Keratinocyte (primary cell): ENCODE measurements around the gene HS1BP3. TPM values are rescaled to one million over a fixed set of nuclear protein-coding genes. Genes with fewer than 3 reads are reported as not detected.
A peak's percentile ranks its signal among the peaks of the same experiment; 100 is the strongest.

Experiments
- DNase-seq: peaks from one replicate; pipeline ENCODE4 v3.0.0-alpha.2; 2011; ENCODE audit warnings: low read depth, missing footprints, low spot score
- FAIRE-seq: peaks from 2 replicates; lab custom pipeline; 2011; peaks lifted over from hg19 to GRCh38; lab: Jason Lieb, UNC
- H2AFZ ChIP-seq: 2 replicates; pipeline ENCODE4 v1.6.0; 2012; ENCODE audit warnings: low read length, control low read depth, inconsistent platforms; ENCODE audit not compliant: control insufficient read depth
- H3K27ac ChIP-seq: 2 replicates; pipeline ENCODE4 v1.5.1; 2011; ENCODE audit warnings: low read length; ENCODE audit not compliant: control insufficient read depth, insufficient read depth
- H3K27me3 ChIP-seq: 3 replicates; pipeline ENCODE4 v1.6.0; 2011; ENCODE audit warnings: low read length; ENCODE audit not compliant: control insufficient read depth, insufficient read depth; ENCODE audit errors: extremely low read depth
- H3K36me3 ChIP-seq, 2 experiments: 2 replicates in 1 of 2; 3 replicates in 1 of 2; pipeline ENCODE4 v1.5.1; 2011; ENCODE audit warnings: low read length in 2 of 2, mild to moderate bottlenecking in 1 of 2; ENCODE audit not compliant: control insufficient read depth in 2 of 2, insufficient read depth in 2 of 2; ENCODE audit errors: extremely low read depth in 1 of 2
- H3K4me1 ChIP-seq: 3 replicates; pipeline ENCODE4 v1.5.1; 2011; ENCODE audit warnings: low read length; ENCODE audit not compliant: control insufficient read depth, insufficient read depth; ENCODE audit errors: extremely low read depth
- H3K4me2 ChIP-seq: 3 replicates; pipeline ENCODE4 v1.6.0; 2011; ENCODE audit warnings: low read depth, low read length; ENCODE audit not compliant: control insufficient read depth, insufficient read depth; ENCODE audit errors: extremely low read depth
- H3K4me3 ChIP-seq, 3 experiments: fragments of 200-600 bp in 1 of 3; sonication (generic) in 1 of 3; 2 replicates in 2 of 3; 3 replicates in 1 of 3; pipeline ENCODE4 v1.5.1; 2011 to 2016; ENCODE audit warnings: low read length in 3 of 3, mild to moderate bottlenecking in 3 of 3, control low read depth in 2 of 3, inconsistent platforms in 1 of 3, low read depth in 1 of 3, mixed read lengths in 1 of 3, mixed run types in 1 of 3, moderate library complexity in 1 of 3; ENCODE audit not compliant: control insufficient read depth in 2 of 3, insufficient read depth in 2 of 3; ENCODE audit errors: extremely low read depth in 1 of 3
- H3K79me2 ChIP-seq: 2 replicates; pipeline ENCODE4 v1.6.0; 2012; ENCODE audit warnings: low read length; ENCODE audit not compliant: control insufficient read depth, insufficient read depth
- H3K9ac ChIP-seq: 3 replicates; pipeline ENCODE4 v1.6.0; 2011; ENCODE audit warnings: low read length; ENCODE audit not compliant: control insufficient read depth, insufficient read depth; ENCODE audit errors: extremely low read depth
- H3K9me1 ChIP-seq: 3 replicates; pipeline ENCODE4 v1.6.0; 2011; ENCODE audit warnings: low read length; ENCODE audit not compliant: control insufficient read depth, insufficient read depth; ENCODE audit errors: extremely low read depth
- H3K9me3 ChIP-seq: 2 replicates; pipeline ENCODE4 v1.5.1; 2012; ENCODE audit warnings: low read depth, low read length; ENCODE audit not compliant: control insufficient read depth
- H4K20me1 ChIP-seq: 3 replicates; pipeline ENCODE4 v1.6.0; 2011; ENCODE audit warnings: low read length; ENCODE audit not compliant: control insufficient read depth, insufficient read depth; ENCODE audit errors: extremely low read depth
- EZH2 ChIP-seq: IDR thresholded peaks from one replicate; pipeline ENCODE4 v1.6.1; 2012; ENCODE audit warnings: inconsistent platforms, mild to moderate bottlenecking, low read length, moderate library complexity
- dilution Hi-C: fragments of 300-500 bp; cut with MboI; formaldehyde crosslinking; loops from one replicate; pipeline ENCODE4 v1.7.0; 2020; ENCODE audit warnings: low sequenced_read_pairs; ENCODE audit not compliant: extremely low pct_ligation_motif_present
- polyA plus RNA-seq, 5 experiments: library from polyadenylated mRNA; depleted of rRNA in 3 of 5; stranded (reverse) in 3 of 5; stranded (forward) in 1 of 5; unstranded in 1 of 5; fragments of >200 nt; gene quantifications; 1 replicate in 1 of 5; 2 replicates in 3 of 5; 3 replicates in 1 of 5; pipeline versions ENCODE4 v1.2.1 to v1.2.3, GENCODE V29; 2011 to 2012; ENCODE audit warnings: missing spikeins in 2 of 5, low read depth in 1 of 5, low replicate concordance in 1 of 5
- TF ChIP-seq, protein P1 (sequence below), 3 experiments: IDR thresholded peaks in 1 of 3; conservative IDR thresholded peaks in 1 of 3; optimal IDR thresholded peaks in 1 of 3; 2 replicates in 2 of 3; 3 replicates in 1 of 3; pipeline versions ENCODE3 to v1.5.1; 2011; ENCODE audit warnings: low read length in 3 of 3, mild to moderate bottlenecking in 3 of 3, moderate library complexity in 2 of 3, control low read depth in 1 of 3, inconsistent platforms in 1 of 3; ENCODE audit not compliant: insufficient read depth in 2 of 3; ENCODE audit errors: extremely low read depth in 1 of 3

The HS1BP3 gene
- polyA plus RNA-seq, 1 donor (not counting 4 experiments of a cell fraction or from before 2014, with no cell fraction given): 18.5 TPM

DNA sequence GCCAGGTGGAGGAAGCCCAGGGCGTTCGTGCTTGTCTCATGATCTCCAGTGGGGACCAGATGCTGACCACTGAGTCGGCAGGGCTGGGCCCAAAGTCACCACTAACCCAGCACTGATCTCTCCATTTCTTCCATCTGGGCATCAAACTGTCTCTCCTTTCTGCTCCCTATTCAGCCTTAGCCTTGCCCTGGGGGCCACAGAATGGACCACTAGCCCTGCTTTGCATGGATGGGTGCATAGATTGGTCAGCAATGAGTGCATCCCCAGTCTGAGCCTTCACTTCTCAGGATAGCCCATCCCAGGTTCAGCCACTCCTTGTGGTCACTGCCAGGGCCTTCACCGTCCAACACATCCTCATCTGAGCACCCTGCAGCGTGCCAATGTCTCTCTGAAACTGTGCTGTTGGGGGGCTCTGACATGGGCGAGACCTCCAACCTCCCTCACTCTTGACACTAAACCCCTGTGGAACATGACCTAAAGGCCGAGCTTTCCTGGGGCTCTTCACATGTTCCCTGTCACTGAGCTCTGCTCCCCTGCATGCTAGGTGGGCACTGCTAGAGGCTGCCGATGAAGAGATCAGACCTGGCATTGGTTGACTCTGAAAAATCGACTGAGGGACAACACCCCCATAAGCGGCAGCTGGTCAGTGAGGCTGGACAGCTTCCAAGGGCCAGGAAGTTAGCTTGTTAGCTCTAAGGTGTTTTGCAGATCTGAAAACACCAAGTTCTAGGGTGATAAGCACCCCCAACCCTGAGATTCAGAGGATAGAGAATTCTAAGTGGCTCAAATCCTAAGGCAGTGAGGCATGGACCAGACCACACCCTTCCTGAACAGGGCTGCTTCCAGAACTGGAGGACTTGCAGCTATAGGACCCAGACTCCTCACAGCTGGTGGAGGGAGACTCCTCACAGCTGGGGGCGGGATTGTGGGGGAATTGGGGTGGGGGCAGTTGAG is 61.7 kb downstream of the HS1BP3 start:
- Histone ChIP-seq H3K9ac (no peak overlapping the region), H3K27me3 (no peaks in the 10 kb centered on the region), H3K4me1 (peaks cover 52% of the 10 kb centered on the region), H3K9me1 (peaks cover 2% of the 10 kb centered on the region), H3K4me3 (no peak overlapping the region), H4K20me1 (no peaks in the 10 kb centered on the region), H2AFZ (no peak overlapping the region), H3K27ac (no peak overlapping the region), H3K36me3 (no peaks in the 10 kb centered on the region), H3K4me2 (peak overlapping the region; percentile 47), H3K79me2 (no peaks in the 10 kb centered on the region), H3K9me3 (no peaks in the 10 kb centered on the region)
- FAIRE-seq (no peak), DNase-seq (no peak)
- dilution Hi-C loops: no loop called here
- TF ChIP-seq EZH2: no peak
- TF ChIP-seq, protein P1, sequence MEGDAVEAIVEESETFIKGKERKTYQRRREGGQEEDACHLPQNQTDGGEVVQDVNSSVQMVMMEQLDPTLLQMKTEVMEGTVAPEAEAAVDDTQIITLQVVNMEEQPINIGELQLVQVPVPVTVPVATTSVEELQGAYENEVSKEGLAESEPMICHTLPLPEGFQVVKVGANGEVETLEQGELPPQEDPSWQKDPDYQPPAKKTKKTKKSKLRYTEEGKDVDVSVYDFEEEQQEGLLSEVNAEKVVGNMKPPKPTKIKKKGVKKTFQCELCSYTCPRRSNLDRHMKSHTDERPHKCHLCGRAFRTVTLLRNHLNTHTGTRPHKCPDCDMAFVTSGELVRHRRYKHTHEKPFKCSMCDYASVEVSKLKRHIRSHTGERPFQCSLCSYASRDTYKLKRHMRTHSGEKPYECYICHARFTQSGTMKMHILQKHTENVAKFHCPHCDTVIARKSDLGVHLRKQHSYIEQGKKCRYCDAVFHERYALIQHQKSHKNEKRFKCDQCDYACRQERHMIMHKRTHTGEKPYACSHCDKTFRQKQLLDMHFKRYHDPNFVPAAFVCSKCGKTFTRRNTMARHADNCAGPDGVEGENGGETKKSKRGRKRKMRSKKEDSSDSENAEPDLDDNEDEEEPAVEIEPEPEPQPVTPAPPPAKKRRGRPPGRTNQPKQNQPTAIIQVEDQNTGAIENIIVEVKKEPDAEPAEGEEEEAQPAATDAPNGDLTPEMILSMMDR (optimal IDR thresholded peaks at IDR 0.05 in 1 of 3, IDR thresholded peaks at IDR 0.05 in 1 of 3, conservative IDR thresholded peaks at IDR 0.05 in 1 of 3; ENCODE audit: extremely low read depth in 1 of 3, insufficient read depth in 2 of 3, low read length in 3 of 3): no peak

DNA sequence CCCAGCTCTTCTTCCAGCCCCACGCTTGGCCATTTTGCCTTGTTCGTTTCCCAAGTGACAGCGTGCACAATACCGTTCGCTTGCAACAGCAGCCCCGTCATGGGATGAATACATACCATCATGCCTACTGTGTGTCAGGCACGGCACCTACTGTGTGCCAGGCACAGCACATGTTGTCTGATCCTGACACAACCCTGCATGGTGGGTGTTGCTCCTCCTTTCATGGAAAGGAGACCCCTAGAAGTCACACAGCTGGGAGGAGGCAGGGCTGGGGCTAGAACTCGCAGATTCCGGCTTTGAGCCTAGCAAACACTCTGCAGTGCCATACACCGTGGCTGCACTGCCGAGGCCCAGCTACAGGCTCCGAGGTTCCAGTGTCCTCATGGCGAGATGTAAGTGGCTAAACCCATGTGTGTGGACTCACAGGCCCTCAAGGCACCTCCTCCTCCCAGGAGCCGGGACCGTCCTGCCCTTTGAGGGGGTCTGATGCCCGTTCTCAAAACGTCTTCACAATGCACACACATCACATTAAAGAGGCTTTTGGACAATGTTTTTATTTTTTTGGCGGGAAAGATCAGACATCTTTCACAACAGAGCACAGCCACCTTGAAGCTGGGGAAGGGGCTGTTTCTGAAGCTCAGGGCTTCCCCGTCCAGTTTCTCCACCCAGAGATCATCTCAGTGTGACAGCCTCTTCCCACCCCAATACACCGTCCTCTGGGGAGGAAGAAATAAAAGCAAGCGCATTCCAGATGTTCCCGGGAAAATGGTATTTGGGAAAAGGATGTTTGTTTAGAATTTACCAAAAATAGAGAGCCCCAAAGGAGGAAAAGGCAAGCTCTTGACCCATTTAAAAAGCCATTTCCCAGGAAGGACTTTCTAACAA is 64.9 kb downstream of the HS1BP3 start:
- Histone ChIP-seq H3K79me2 (no peaks in the 10 kb centered on the region), H3K4me1 (peaks cover 33% of the 10 kb centered on the region), H2AFZ (no peak overlapping the region), H4K20me1 (no peaks in the 10 kb centered on the region), H3K9ac (no peak overlapping the region), H3K9me1 (no peaks in the 10 kb centered on the region), H3K27ac (no peak overlapping the region), H3K9me3 (no peaks in the 10 kb centered on the region), H3K4me2 (no peak overlapping the region), H3K27me3 (no peaks in the 10 kb centered on the region), H3K36me3 (no peaks in the 10 kb centered on the region), H3K4me3 (no peak overlapping the region)
- dilution Hi-C loops: no loop called here
- DNase-seq: no peak
- no peak for FAIRE-seq
- TF ChIP-seq, protein P1 (optimal IDR thresholded peaks at IDR 0.05 in 1 of 3, IDR thresholded peaks at IDR 0.05 in 1 of 3, conservative IDR thresholded peaks at IDR 0.05 in 1 of 3; ENCODE audit: extremely low read depth in 1 of 3, insufficient read depth in 2 of 3, low read length in 3 of 3): no peak
- no peak for TF ChIP-seq EZH2
